ENCODE data around the gene FUT6.

- no peak for TF ChIP-seq FOXM1 (IDR thresholded peaks at IDR 0.05; ENCODE audit: borderline replicate concordance)
- no peak for TF ChIP-seq BHLHE40 (IDR thresholded peaks at IDR 0.05; ENCODE audit: borderline replicate concordance)
- no peak for TF ChIP-seq FOXK2 (IDR thresholded peaks at IDR 0.05)
Measured at GRCh38 chr19:5850743-5851293, 11.3 kb upstream of the FUT6 start.
